Calu3 (cell line): Measurements from ENCODE around the gene USP24. TPM values are rescaled to one million over a fixed set of nuclear protein-coding genes. Genes with fewer than 3 reads are reported as not detected.

Experiments
- BruUV-seq: library from RNA; stranded (reverse); fragments of 400-500 nt; replicated peaks from 2 replicates; lab custom pipeline; 2021; lab: Mats Ljungman, UMichigan
- CTCF ChIA-PET: fragments of 300-600 bp; sonication (Branson Sonifier 250); formaldehyde crosslinking; loops from one replicate; lab custom pipeline; 2022; ENCODE audit warnings: antibody characterized with exemption; lab: Charles Lee
- DNase-seq: peaks from one replicate; pipeline ENCODE4 v3.0.0; 2022
- H3K27ac Mint-ChIP-seq: one replicate; pipeline ENCODE4 v1.8.0; 2022; ENCODE audit warnings: mixed read lengths; ENCODE audit not compliant: unreplicated experiment
- H3K27me3 Mint-ChIP-seq: one replicate; pipeline ENCODE4 v1.8.0; 2022; ENCODE audit warnings: mixed read lengths; ENCODE audit not compliant: unreplicated experiment
- H3K36me3 Mint-ChIP-seq: one replicate; pipeline ENCODE4 v1.8.0; 2022; ENCODE audit warnings: mild to moderate bottlenecking, moderate library complexity, mixed read lengths; ENCODE audit not compliant: insufficient read depth, unreplicated experiment
- H3K4me1 Mint-ChIP-seq: one replicate; pipeline ENCODE4 v1.8.0; 2022; ENCODE audit warnings: mild to moderate bottlenecking, low read depth, mixed read lengths; ENCODE audit not compliant: unreplicated experiment
- H3K4me3 Mint-ChIP-seq: one replicate; pipeline ENCODE4 v1.8.0; 2022; ENCODE audit warnings: mild to moderate bottlenecking, low read depth, moderate library complexity, mixed read lengths; ENCODE audit not compliant: unreplicated experiment
- H3K9me3 Mint-ChIP-seq: one replicate; pipeline ENCODE4 v1.8.0; 2022; ENCODE audit warnings: low read depth, mixed read lengths; ENCODE audit not compliant: unreplicated experiment
- intact Hi-C: fragments of 100-400 bp; cut with micrococcal nuclease; formaldehyde crosslinking; loops from one replicate; pipeline ENCODE4 v1.10.0; 2022; ENCODE audit not compliant: unreplicated experiment
- total RNA-seq: library from RNA; stranded (reverse); gene quantifications from 2 replicates; pipeline ENCODE4 v1.2.3, GENCODE V29; 2022
- TF ChIP-seq, protein P1 (sequence below): fragments of 200-600 bp; IDR thresholded peaks from one replicate; pipeline ENCODE4 v1.8.0; 2022; ENCODE audit warnings: antibody characterized with exemption; ENCODE audit not compliant: unreplicated experiment

The USP24 gene
- total RNA-seq, 1 experiment from 2014 or later = 45.3 TPM

DNA sequence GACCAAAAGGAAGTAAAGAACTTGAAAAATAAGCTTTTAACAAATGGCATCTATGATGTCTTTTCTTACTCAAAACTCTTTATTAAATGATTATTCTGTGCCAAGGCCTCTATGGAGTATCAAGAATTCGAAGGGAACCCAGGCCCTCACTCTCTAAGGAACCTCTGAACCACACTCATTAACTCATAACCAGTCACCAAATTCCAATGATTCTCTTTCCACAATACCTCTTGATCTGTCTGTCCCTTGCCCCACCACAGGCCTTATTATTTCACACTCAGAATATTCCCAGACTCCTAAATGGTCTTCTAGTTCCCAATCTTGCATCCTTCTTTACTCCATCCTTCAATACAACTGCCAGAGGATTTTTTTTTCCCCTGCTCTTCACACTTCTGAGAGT lies 138.8 kb downstream of the USP24 start:
- Mint-ChIP-seq H3K9me3 (no peaks in the 10 kb centered on the region), H3K27me3 (no peaks in the 10 kb centered on the region), H3K4me3 (no peak overlapping the region), H3K4me1 (peaks cover 6% of the 10 kb centered on the region), H3K27ac (no peak overlapping the region), H3K36me3 (peaks cover 44% of the 10 kb centered on the region)
- TF ChIP-seq, protein P1, sequence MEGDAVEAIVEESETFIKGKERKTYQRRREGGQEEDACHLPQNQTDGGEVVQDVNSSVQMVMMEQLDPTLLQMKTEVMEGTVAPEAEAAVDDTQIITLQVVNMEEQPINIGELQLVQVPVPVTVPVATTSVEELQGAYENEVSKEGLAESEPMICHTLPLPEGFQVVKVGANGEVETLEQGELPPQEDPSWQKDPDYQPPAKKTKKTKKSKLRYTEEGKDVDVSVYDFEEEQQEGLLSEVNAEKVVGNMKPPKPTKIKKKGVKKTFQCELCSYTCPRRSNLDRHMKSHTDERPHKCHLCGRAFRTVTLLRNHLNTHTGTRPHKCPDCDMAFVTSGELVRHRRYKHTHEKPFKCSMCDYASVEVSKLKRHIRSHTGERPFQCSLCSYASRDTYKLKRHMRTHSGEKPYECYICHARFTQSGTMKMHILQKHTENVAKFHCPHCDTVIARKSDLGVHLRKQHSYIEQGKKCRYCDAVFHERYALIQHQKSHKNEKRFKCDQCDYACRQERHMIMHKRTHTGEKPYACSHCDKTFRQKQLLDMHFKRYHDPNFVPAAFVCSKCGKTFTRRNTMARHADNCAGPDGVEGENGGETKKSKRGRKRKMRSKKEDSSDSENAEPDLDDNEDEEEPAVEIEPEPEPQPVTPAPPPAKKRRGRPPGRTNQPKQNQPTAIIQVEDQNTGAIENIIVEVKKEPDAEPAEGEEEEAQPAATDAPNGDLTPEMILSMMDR = no peak
- CTCF ChIA-PET = interaction anchor here (0.6 kb wide), 1 partner anchor 131 kb away, joined by 3 read pairs; no protein-coding TSS in a partner anchor
- intact Hi-C loops = no loop called here
- no peak for DNase-seq
- BruUV-seq = no TSS peak

- Mint-ChIP-seq H3K4me1 (no peaks in the 10 kb centered on the region), H3K4me3 (no peak overlapping the region), H3K9me3 (no peaks in the 10 kb centered on the region), H3K27ac (no peak overlapping the region), H3K27me3 (no peaks in the 10 kb centered on the region), H3K36me3 (peaks cover 62% of the 10 kb centered on the region)
- CTCF ChIA-PET = interaction anchor here (0.5 kb wide), 1 partner anchor 159 kb away, joined by 3 read pairs; no protein-coding TSS in a partner anchor
- no TSS peak for BruUV-seq
- DNase-seq = no peak
- intact Hi-C loops = no loop called here
- TF ChIP-seq, protein P1 = no peak
Measured at GRCh38 chr1:55074455-55074854, 140.7 kb downstream of the USP24 start.

- intact Hi-C loops = no loop called here
- Mint-ChIP-seq H3K4me3 (no peak overlapping the region), H3K4me1 (no peaks in the 10 kb centered on the region), H3K27ac (no peak overlapping the region), H3K36me3 (peaks cover 67% of the 10 kb centered on the region), H3K27me3 (no peaks in the 10 kb centered on the region), H3K9me3 (no peaks in the 10 kb centered on the region)
- BruUV-seq = no TSS peak
- DNase-seq = no peak
- CTCF ChIA-PET = no interaction called here
- TF ChIP-seq, protein P1 = no peak
Measured at GRCh38 chr1:55073187-55073916, 141.8 kb downstream of the USP24 start.

DNA sequence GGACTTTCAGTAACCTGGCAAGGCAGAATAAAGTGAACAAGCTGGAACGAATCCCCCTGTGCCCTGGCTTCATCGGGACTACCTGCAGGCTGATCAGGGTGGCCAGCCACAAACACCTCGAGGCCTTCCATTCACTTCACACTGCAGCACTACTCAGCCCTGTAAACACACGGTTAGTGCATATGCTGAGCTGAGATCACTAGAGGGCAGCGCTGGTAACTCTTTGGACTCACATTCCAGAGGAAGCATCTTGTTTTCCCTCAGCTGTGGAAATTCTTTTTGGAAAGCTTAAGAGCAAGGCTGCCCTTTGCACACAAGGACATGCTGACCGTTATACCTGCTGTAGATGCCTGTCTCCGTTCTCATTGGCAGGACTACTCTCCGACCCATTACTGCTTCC lies 143.7 kb downstream of the USP24 start:
- no peaks in the 10 kb centered on the region for H3K9me3 Mint-ChIP-seq
- DNase-seq = peak; percentile 42
- no peaks in the 10 kb centered on the region for H3K4me1 Mint-ChIP-seq
- CTCF ChIA-PET = interaction anchor here (0.5 to 1.2 kb wide), 5 partner anchors 50 to 265 kb away, joined by 3 to 5 read pairs (median 3); no protein-coding TSS in a partner anchor
- H3K27me3 Mint-ChIP-seq = no peaks in the 10 kb centered on the region
- H3K36me3 Mint-ChIP-seq = peaks cover 68% of the 10 kb centered on the region
- BruUV-seq = no TSS peak
- H3K27ac Mint-ChIP-seq = no peak overlapping the region
- intact Hi-C loops = no loop called here
- no peak overlapping the region for H3K4me3 Mint-ChIP-seq
- TF ChIP-seq, protein P1 = peak; percentile 20
